C4-2B (cell line): ENCODE data around the gene CR1L.

Source experiments
- CTCF ChIP-seq: fragments of 450-650 bp; conservative IDR thresholded peaks from 2 replicates; pipeline ENCODE4 v1.5.1; 2017; ENCODE audit warnings: mild to moderate bottlenecking
- ZFX ChIP-seq: fragments of 450-650 bp; IDR thresholded peaks from 2 replicates; pipeline ENCODE4 v1.6.1; 2017

GRCh38 chr1:207740207-207740606 lies 95.3 kb downstream of the CR1L start:
- TF ChIP-seq CTCF (no peak), ZFX (no peak)
